ENCODE results near the gene LMCD1. TPM values are rescaled to one million over a fixed set of nuclear protein-coding genes. Genes with fewer than 3 reads are reported as not detected.

Gene LMCD1
- total and polyA plus RNA-seq, 2 experiments from 2014 or later = 21.8 to 35.3 TPM

GRCh38 chr3:8524249-8524648 is 22.6 kb downstream of the LMCD1 start:
- H3K79me2 ChIP-seq (replicated peaks; ENCODE audit: insufficient read depth) = peaks cover 16% of the 10 kb centered on the region; the same call in 1 of the 2 replicates
- H2AFZ ChIP-seq = no peak overlapping the region
- H3K4me1 Mint-ChIP-seq = peaks cover 19% of the 10 kb centered on the region
- H4K20me1 ChIP-seq (replicated peaks; ENCODE audit: insufficient read depth) = no peaks in the 10 kb centered on the region; the same call in 1 of the 2 replicates
- DNase-seq (ENCODE audit: low spot score) (no peak), ATAC-seq (no peak)
- H3K4me1 ChIP-seq (ENCODE audit: insufficient read depth) = peaks cover 22% of the 10 kb centered on the region
- TF ChIP-seq ZNF331 (CRISPR knock-in tag; IDR thresholded peaks at IDR 0.05; ENCODE audit: low read depth) (no peak), ETS1 (IDR thresholded peaks at IDR 0.05) (no peak), ZNF114 (CRISPR knock-in tag; IDR thresholded peaks at IDR 0.05) (no peak), EZH2 (IDR thresholded peaks at IDR 0.05; ENCODE audit: low read depth, unreplicated experiment) (no peak), NANOG (IDR thresholded peaks at IDR 0.05; ENCODE audit: borderline replicate concordance) (no peak), STAT1 (IDR thresholded peaks at IDR 0.05; ENCODE audit: unreplicated experiment) (no peak), CTCF (conservative IDR thresholded peaks at IDR 0.05; ENCODE audit: low read depth in 2 of 2) (no peak), EZH2phosphoT487 (IDR thresholded peaks at IDR 0.05; ENCODE audit: unreplicated experiment) (no peak), POLR2AphosphoS5 (IDR thresholded peaks at IDR 0.05; ENCODE audit: low read depth) (no peak), JUNB (IDR thresholded peaks at IDR 0.05; ENCODE audit: unreplicated experiment) (no peak), CREB1 (CRISPR knock-in tag; IDR thresholded peaks at IDR 0.05; ENCODE audit: low read depth) (no peak)
- TF ChIP-seq, protein P1, sequence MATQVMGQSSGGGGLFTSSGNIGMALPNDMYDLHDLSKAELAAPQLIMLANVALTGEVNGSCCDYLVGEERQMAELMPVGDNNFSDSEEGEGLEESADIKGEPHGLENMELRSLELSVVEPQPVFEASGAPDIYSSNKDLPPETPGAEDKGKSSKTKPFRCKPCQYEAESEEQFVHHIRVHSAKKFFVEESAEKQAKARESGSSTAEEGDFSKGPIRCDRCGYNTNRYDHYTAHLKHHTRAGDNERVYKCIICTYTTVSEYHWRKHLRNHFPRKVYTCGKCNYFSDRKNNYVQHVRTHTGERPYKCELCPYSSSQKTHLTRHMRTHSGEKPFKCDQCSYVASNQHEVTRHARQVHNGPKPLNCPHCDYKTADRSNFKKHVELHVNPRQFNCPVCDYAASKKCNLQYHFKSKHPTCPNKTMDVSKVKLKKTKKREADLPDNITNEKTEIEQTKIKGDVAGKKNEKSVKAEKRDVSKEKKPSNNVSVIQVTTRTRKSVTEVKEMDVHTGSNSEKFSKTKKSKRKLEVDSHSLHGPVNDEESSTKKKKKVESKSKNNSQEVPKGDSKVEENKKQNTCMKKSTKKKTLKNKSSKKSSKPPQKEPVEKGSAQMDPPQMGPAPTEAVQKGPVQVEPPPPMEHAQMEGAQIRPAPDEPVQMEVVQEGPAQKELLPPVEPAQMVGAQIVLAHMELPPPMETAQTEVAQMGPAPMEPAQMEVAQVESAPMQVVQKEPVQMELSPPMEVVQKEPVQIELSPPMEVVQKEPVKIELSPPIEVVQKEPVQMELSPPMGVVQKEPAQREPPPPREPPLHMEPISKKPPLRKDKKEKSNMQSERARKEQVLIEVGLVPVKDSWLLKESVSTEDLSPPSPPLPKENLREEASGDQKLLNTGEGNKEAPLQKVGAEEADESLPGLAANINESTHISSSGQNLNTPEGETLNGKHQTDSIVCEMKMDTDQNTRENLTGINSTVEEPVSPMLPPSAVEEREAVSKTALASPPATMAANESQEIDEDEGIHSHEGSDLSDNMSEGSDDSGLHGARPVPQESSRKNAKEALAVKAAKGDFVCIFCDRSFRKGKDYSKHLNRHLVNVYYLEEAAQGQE (IDR thresholded peaks at IDR 0.05; ENCODE audit: unreplicated experiment) = no peak
- TF ChIP-seq, protein P2, sequence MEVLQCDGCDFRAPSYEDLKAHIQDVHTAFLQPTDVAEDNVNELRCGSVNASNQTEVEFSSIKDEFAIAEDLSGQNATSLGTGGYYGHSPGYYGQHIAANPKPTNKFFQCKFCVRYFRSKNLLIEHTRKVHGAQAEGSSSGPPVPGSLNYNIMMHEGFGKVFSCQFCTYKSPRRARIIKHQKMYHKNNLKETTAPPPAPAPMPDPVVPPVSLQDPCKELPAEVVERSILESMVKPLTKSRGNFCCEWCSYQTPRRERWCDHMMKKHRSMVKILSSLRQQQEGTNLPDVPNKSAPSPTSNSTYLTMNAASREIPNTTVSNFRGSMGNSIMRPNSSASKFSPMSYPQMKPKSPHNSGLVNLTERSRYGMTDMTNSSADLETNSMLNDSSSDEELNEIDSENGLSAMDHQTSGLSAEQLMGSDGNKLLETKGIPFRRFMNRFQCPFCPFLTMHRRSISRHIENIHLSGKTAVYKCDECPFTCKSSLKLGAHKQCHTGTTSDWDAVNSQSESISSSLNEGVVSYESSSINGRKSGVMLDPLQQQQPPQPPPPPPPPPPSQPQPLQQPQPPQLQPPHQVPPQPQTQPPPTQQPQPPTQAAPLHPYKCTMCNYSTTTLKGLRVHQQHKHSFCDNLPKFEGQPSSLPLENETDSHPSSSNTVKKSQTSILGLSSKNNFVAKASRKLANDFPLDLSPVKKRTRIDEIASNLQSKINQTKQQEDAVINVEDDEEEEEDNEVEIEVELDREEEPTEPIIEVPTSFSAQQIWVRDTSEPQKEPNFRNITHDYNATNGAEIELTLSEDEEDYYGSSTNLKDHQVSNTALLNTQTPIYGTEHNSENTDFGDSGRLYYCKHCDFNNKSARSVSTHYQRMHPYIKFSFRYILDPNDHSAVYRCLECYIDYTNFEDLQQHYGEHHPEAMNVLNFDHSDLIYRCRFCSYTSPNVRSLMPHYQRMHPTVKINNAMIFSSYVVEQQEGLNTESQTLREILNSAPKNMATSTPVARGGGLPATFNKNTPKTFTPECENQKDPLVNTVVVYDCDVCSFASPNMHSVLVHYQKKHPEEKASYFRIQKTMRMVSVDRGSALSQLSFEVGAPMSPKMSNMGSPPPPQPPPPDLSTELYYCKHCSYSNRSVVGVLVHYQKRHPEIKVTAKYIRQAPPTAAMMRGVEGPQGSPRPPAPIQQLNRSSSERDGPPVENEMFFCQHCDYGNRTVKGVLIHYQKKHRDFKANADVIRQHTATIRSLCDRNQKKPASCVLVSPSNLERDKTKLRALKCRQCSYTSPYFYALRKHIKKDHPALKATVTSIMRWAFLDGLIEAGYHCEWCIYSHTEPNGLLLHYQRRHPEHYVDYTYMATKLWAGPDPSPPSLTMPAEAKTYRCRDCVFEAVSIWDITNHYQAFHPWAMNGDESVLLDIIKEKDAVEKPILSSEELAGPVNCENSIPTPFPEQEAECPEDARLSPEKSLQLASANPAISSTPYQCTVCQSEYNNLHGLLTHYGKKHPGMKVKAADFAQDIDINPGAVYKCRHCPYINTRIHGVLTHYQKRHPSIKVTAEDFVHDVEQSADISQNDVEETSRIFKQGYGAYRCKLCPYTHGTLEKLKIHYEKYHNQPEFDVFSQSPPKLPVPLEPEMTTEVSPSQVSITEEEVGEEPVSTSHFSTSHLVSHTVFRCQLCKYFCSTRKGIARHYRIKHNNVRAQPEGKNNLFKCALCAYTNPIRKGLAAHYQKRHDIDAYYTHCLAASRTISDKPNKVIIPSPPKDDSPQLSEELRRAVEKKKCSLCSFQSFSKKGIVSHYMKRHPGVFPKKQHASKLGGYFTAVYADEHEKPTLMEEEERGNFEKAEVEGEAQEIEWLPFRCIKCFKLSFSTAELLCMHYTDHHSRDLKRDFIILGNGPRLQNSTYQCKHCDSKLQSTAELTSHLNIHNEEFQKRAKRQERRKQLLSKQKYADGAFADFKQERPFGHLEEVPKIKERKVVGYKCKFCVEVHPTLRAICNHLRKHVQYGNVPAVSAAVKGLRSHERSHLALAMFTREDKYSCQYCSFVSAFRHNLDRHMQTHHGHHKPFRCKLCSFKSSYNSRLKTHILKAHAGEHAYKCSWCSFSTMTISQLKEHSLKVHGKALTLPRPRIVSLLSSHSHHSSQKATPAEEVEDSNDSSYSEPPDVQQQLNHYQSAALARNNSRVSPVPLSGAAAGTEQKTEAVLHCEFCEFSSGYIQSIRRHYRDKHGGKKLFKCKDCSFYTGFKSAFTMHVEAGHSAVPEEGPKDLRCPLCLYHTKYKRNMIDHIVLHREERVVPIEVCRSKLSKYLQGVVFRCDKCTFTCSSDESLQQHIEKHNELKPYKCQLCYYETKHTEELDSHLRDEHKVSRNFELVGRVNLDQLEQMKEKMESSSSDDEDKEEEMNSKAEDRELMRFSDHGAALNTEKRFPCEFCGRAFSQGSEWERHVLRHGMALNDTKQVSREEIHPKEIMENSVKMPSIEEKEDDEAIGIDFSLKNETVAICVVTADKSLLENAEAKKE (CRISPR knock-in tag; IDR thresholded peaks at IDR 0.05) = no peak
- H3K36me3 ChIP-seq (ENCODE audit: insufficient read depth) = no peaks in the 10 kb centered on the region
- H3K4me2 ChIP-seq = no peak overlapping the region
- H3F3A ChIP-seq (replicated peaks; ENCODE audit: low read depth) = no peaks in the 10 kb centered on the region
- no peak overlapping the region for H3K4me3 ChIP-seq
- no peaks in the 10 kb centered on the region for H3K36me3 Mint-ChIP-seq (ENCODE audit: low read depth)
- H3K27me3 ChIP-seq (ENCODE audit: insufficient read depth) = no peaks in the 10 kb centered on the region
- no peaks in the 10 kb centered on the region for H3K9me3 Mint-ChIP-seq
- H3K27me3 Mint-ChIP-seq (ENCODE audit: insufficient read depth, low read depth, poor library complexity) = peaks cover 3% of the 10 kb centered on the region
- no peak overlapping the region for H3K27ac ChIP-seq (ENCODE audit: low read depth)
- 0 out of 2 replicates have a peak, but pooled peaks cover 3% of the 10 kb centered on the region for H3K9me2 ChIP-seq (ENCODE audit: insufficient read depth)
- H3K27ac Mint-ChIP-seq = no peak overlapping the region
- no peak overlapping the region for H3K4me3 Mint-ChIP-seq

Data from GM23338 (cell line).